Right atrium auricular region (tissue), 2 donors: ENCODE results near the gene ADARB2. TPM values are rescaled to one million over a fixed set of nuclear protein-coding genes. Genes with fewer than 3 reads are reported as not detected.
A peak's percentile ranks its signal among the peaks of the same experiment; 100 is the strongest.

Experiments
- DNase-seq: peaks from one replicate; pipeline ENCODE4 v3.0.0-alpha.2; 2019; ENCODE audit warnings: low spot score
- H3K27ac ChIP-seq, 2 donors: fragments of 200-600 bp; sonication (generic); 1 replicate in 1 of 2; 2 replicates in 1 of 2; pipeline ENCODE4 v1.5.1; 2016 to 2019
- H3K27me3 ChIP-seq, 2 donors: fragments of 200-600 bp; sonication (generic); one replicate each; pipeline versions ENCODE4 v1.5.1 to v1.6.0; 2017 to 2019
- H3K36me3 ChIP-seq: fragments of 200-600 bp; sonication (generic); one replicate; pipeline ENCODE4 v1.5.1; 2016
- H3K4me1 ChIP-seq, 2 donors: fragments of 200-600 bp; sonication (generic); one replicate each; pipeline versions ENCODE4 v1.5.1 to v1.6.0; 2017 to 2019
- H3K4me3 ChIP-seq, 2 donors: fragments of 200-600 bp; sonication (generic); 1 replicate in 1 of 2; 2 replicates in 1 of 2; pipeline ENCODE4 v1.5.1; 2017 to 2019; ENCODE audit warnings: mild to moderate bottlenecking in 1 of 2, moderate library complexity in 1 of 2
- H3K9me3 ChIP-seq, 2 donors: fragments of 200-600 bp; sonication (generic); one replicate each; pipeline ENCODE4 v1.5.1; 2019
- CTCF ChIP-seq, 2 donors: fragments of 200-600 bp; sonication (generic); IDR thresholded peaks; one replicate each; pipeline ENCODE4 v1.5.1; 2019; ENCODE audit warnings: antibody characterized with exemption in 2 of 2
- total RNA-seq, 2 donors: library from RNA; depleted of rRNA; stranded (reverse); fragments of >200 nt; gene quantifications; one replicate each; pipeline ENCODE4 v1.1.0, GENCODE V29; 2016

ADARB2 gene
- total RNA-seq, 2 donors from 2014 or later, result 0.33 to 0.71 TPM

GRCh38 chr10:1158066-1158465 lies 579.3 kb downstream of the ADARB2 start:
- no peak for TF ChIP-seq CTCF (IDR thresholded peaks at IDR 0.05)
- Histone ChIP-seq H3K4me1 (no peaks in the 10 kb centered on the region), H3K27ac (no peak overlapping the region), H3K9me3 (no peaks in the 10 kb centered on the region), H3K4me3 (no peak overlapping the region), H3K27me3 (no peaks in the 10 kb centered on the region), H3K36me3 (no peaks in the 10 kb centered on the region)
- peak; percentile 16 for DNase-seq

- no peaks in the 10 kb centered on the region for H3K4me1 ChIP-seq
- DNase-seq, result peak; percentile 16
- TF ChIP-seq CTCF (IDR thresholded peaks at IDR 0.05), result no peak
- no peaks in the 10 kb centered on the region for H3K9me3 ChIP-seq
- no peaks in the 10 kb centered on the region for H3K36me3 ChIP-seq
- H3K4me3 ChIP-seq, result no peak overlapping the region
- no peaks in the 10 kb centered on the region for H3K27me3 ChIP-seq
- H3K27ac ChIP-seq, result no peak overlapping the region
Measured at GRCh38 chr10:1157615-1157933, 579.8 kb downstream of the ADARB2 start.

GRCh38 chr10:1156921-1157614 lies 580.3 kb downstream of the ADARB2 start:
- Histone ChIP-seq H3K27ac (no peak overlapping the region), H3K27me3 (no peaks in the 10 kb centered on the region), H3K9me3 (no peaks in the 10 kb centered on the region), H3K4me3 (no peak overlapping the region), H3K36me3 (no peaks in the 10 kb centered on the region), H3K4me1 (no peaks in the 10 kb centered on the region)
- TF ChIP-seq CTCF (IDR thresholded peaks at IDR 0.05), result no peak
- peak; percentile 13 for DNase-seq

- H3K36me3 ChIP-seq, result no peaks in the 10 kb centered on the region
- no peaks in the 10 kb centered on the region for H3K27me3 ChIP-seq
- no peak overlapping the region for H3K4me3 ChIP-seq
- H3K4me1 ChIP-seq, result no peaks in the 10 kb centered on the region
- no peak overlapping the region for H3K27ac ChIP-seq
- no peak for DNase-seq
- no peak for TF ChIP-seq CTCF (IDR thresholded peaks at IDR 0.05)
- no peaks in the 10 kb centered on the region for H3K9me3 ChIP-seq
Measured at GRCh38 chr10:1156616-1156886, 580.8 kb downstream of the ADARB2 start.

- Histone ChIP-seq H3K4me3 (no peak overlapping the region), H3K27ac (no peak overlapping the region), H3K9me3 (no peaks in the 10 kb centered on the region), H3K36me3 (no peaks in the 10 kb centered on the region), H3K27me3 (no peaks in the 10 kb centered on the region), H3K4me1 (no peaks in the 10 kb centered on the region)
- TF ChIP-seq CTCF (IDR thresholded peaks at IDR 0.05), result no peak
- DNase-seq, result peak; percentile 23
Measured at GRCh38 chr10:1155791-1156615, 581.3 kb downstream of the ADARB2 start.
